ENCODE data around the gene FHAD1. TPM values are rescaled to one million over a fixed set of nuclear protein-coding genes. Genes with fewer than 3 reads are reported as not detected.

FHAD1 gene
- total RNA-seq, 1 donor from 2014 or later = 1.3 TPM

DNA sequence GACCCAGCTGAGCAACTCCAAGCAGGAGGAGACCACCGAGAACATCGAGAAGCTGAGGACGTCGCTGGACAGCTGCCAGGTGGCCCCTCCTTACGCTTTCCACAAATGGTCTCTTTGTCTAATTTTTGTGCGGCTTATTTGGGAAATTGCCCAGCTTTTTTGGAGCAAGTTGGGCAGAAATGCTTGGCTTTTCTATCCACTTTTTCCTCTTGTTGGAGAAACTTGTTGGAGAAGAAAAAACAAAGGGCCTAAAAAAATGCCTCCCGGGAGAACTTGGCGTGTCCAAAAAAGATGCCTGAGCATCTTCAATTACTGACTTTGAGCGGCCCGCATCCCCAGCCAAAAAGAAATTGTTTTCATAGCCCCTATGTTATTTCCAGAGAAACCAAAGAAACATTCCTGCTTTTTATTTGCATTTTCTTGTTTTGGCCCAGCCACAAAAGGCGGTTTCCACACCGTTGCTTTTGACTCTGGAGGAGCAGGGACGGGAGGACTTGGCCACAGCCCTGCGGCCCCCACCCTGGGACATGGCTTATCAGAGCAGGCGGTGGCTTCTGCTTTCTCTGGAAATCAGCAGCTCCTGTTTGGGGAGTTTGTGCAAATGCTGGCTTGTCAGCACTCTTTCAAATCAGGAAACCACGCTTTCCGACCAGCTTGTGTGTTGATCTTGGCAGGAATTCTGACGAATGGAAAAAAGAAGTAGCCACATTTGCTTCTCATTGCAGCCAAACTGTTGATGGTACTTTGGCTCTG is 81.5 kb downstream of the FHAD1 start:
- H3K4me1 Mint-ChIP-seq = peaks cover 38% of the 10 kb centered on the region
- H3K4me3 Mint-ChIP-seq = no peak overlapping the region
- TF ChIP-seq, protein P1, sequence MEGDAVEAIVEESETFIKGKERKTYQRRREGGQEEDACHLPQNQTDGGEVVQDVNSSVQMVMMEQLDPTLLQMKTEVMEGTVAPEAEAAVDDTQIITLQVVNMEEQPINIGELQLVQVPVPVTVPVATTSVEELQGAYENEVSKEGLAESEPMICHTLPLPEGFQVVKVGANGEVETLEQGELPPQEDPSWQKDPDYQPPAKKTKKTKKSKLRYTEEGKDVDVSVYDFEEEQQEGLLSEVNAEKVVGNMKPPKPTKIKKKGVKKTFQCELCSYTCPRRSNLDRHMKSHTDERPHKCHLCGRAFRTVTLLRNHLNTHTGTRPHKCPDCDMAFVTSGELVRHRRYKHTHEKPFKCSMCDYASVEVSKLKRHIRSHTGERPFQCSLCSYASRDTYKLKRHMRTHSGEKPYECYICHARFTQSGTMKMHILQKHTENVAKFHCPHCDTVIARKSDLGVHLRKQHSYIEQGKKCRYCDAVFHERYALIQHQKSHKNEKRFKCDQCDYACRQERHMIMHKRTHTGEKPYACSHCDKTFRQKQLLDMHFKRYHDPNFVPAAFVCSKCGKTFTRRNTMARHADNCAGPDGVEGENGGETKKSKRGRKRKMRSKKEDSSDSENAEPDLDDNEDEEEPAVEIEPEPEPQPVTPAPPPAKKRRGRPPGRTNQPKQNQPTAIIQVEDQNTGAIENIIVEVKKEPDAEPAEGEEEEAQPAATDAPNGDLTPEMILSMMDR (IDR thresholded peaks at IDR 0.05; ENCODE audit: unreplicated experiment) = no peak

DNA sequence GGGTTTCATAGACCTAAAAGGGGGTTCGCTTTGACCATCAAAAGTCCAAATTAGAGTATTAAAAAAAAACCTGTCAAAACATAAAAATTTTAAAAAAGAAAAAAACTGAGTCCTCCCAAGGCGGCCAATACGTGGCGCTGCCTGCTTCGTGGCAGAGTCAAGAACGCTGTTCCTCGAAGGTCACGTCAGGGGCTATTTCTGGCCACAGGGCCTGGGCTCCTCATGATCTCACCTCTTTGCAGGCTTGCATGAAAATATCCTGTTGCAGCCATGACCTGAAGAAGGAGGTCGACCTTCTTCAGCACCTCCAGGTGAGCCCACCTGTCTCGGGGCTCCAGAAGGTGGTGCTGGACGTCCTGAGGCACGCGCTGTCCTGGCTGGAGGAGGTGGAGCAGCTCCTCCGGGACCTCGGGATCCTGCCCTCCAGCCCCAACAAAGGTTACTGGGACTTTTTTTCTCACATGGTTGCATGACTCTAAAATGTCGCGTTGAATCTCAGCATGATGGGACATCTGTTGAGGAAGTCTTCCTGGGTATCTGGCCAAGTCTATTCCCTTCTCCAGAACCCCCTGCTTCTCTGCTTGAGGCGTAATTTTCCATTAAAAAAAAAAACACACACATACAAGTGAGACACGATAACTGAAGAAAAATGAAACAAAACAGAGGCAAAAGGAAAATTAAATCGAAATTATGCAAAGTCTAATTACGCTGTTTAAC is 82.2 kb downstream of the FHAD1 start:
- H3K4me3 Mint-ChIP-seq = no peak overlapping the region
- DNase-seq (ENCODE audit: low spot score in 2 of 2, unreplicated experiment in 2 of 2) = no peak
- no peak overlapping the region for H3K27ac Mint-ChIP-seq
- H3K27me3 Mint-ChIP-seq (ENCODE audit: low read depth) = peaks cover 38% of the 10 kb centered on the region
- TF ChIP-seq, protein P1 (IDR thresholded peaks at IDR 0.05; ENCODE audit: unreplicated experiment) = no peak
- H3K4me1 Mint-ChIP-seq = peaks cover 31% of the 10 kb centered on the region
- no peaks in the 10 kb centered on the region for H3K9me3 Mint-ChIP-seq
- no peaks in the 10 kb centered on the region for H3K36me3 Mint-ChIP-seq

More for the DNA sequence above, 81.5 kb downstream of the FHAD1 start:
- H3K36me3 Mint-ChIP-seq = no peaks in the 10 kb centered on the region
- no peak for DNase-seq (ENCODE audit: low spot score in 2 of 2, unreplicated experiment in 2 of 2)
- no peaks in the 10 kb centered on the region for H3K9me3 Mint-ChIP-seq
- H3K27me3 Mint-ChIP-seq (ENCODE audit: low read depth) = peaks cover 39% of the 10 kb centered on the region
- H3K27ac Mint-ChIP-seq = no peak overlapping the region

DNA sequence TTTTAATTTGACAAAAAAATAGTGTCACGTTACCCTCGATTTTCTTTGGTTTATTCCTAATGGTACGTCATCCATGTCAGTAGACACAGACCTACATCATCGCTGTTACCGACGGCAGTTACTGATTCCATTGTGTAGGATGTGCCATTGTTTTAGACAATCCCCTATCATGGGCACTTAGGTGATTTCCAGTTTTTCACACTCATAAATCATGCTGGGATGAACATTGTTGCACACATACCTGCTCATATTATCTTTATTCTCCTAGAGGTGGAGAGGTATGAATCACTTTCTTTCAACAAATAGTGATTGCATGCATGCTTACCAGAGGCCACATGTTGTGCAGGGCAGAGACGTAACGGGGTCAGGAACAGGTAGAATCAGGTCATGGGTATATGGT is 83.0 kb downstream of the FHAD1 start:
- peaks cover 37% of the 10 kb centered on the region for H3K27me3 Mint-ChIP-seq (ENCODE audit: low read depth)
- H3K27ac Mint-ChIP-seq = no peak overlapping the region
- no peak for DNase-seq (ENCODE audit: low spot score in 2 of 2, unreplicated experiment in 2 of 2)
- H3K36me3 Mint-ChIP-seq = no peaks in the 10 kb centered on the region
- H3K4me1 Mint-ChIP-seq = peaks cover 27% of the 10 kb centered on the region
- TF ChIP-seq, protein P1 (IDR thresholded peaks at IDR 0.05; ENCODE audit: unreplicated experiment) = no peak
- H3K9me3 Mint-ChIP-seq = no peaks in the 10 kb centered on the region
- H3K4me3 Mint-ChIP-seq = no peak overlapping the region

DNA sequence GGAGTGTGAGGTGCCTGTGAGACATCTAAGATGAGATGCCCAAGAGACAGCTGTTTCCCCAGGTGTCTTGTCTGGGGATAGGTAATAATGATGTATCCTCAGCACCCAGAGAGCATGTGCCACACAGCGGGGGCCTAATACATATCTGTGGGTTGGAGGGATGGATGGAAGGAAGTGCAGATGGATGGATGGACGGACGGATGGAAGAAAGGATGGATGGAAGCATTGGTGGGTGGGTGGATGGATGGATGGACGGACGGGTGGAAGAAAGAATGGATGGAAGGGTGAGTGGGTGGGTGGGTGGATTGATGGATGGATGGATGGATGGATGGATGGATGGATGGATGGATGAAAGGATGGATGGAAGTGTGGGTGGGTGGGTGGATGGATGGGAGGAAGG is 84.2 kb downstream of the FHAD1 start:
- TF ChIP-seq, protein P1 (IDR thresholded peaks at IDR 0.05; ENCODE audit: unreplicated experiment) = no peak
- H3K4me3 Mint-ChIP-seq = no peak overlapping the region
- no peak for DNase-seq (ENCODE audit: low spot score in 2 of 2, unreplicated experiment in 2 of 2)
- peaks cover 24% of the 10 kb centered on the region for H3K4me1 Mint-ChIP-seq
- no peaks in the 10 kb centered on the region for H3K9me3 Mint-ChIP-seq
- no peaks in the 10 kb centered on the region for H3K36me3 Mint-ChIP-seq
- no peak overlapping the region for H3K27ac Mint-ChIP-seq
- peaks cover 38% of the 10 kb centered on the region for H3K27me3 Mint-ChIP-seq (ENCODE audit: low read depth)

DNA sequence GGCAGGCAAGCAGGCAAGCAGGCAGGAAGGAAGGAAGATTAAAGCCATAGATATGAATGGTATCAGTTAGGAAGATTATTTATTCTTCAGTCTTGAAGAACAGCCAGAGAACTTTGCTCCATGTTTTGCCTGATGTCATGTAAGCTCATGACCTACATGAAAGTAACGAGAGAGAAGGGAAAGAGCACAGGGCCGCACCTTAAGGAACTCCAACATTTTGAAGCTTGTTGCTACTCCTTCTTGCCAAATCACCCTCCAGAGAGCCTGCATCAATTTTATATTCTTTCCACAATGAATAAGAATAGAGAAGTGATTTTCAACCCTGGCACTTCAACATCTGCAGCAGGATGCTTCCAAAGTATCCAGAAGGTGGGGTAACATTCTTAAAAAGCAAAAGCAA is 84.7 kb downstream of the FHAD1 start:
- H3K27ac Mint-ChIP-seq = no peak overlapping the region
- H3K4me3 Mint-ChIP-seq = no peak overlapping the region
- no peak for DNase-seq (ENCODE audit: low spot score in 2 of 2, unreplicated experiment in 2 of 2)
- H3K36me3 Mint-ChIP-seq = no peaks in the 10 kb centered on the region
- H3K27me3 Mint-ChIP-seq (ENCODE audit: low read depth) = peaks cover 42% of the 10 kb centered on the region
- TF ChIP-seq, protein P1 (IDR thresholded peaks at IDR 0.05; ENCODE audit: unreplicated experiment) = no peak
- H3K4me1 Mint-ChIP-seq = peaks cover 24% of the 10 kb centered on the region
- H3K9me3 Mint-ChIP-seq = no peaks in the 10 kb centered on the region
